H9 (cell line): Measurements from ENCODE around the gene CDSN. TPM values are rescaled to one million over a fixed set of nuclear protein-coding genes. Genes with fewer than 3 reads are reported as not detected.

Experiments
- DNase-seq: peaks from one replicate; pipeline ENCODE4 v3.0.0-alpha.2; 2017
- H2AFZ ChIP-seq: one replicate; pipeline ENCODE4 v1.6.1; 2013; ENCODE audit warnings: mild to moderate bottlenecking, low read length, control low read depth, moderate library complexity
- H2AK5ac ChIP-seq: 2 replicates; pipeline ENCODE4 v1.6.1; 2013; ENCODE audit warnings: low read length, control low read depth, mixed read lengths; ENCODE audit not compliant: insufficient read length
- H2BK120ac ChIP-seq: one replicate; pipeline ENCODE4 v1.6.1; 2013; ENCODE audit warnings: low read depth, mild to moderate bottlenecking, low read length, control low read depth, inconsistent platforms; ENCODE audit not compliant: poor library complexity, severe bottlenecking
- H2BK12ac ChIP-seq: 2 replicates; pipeline ENCODE4 v1.6.1; 2013; ENCODE audit warnings: low read length, control low read depth, mixed read lengths, low read depth; ENCODE audit not compliant: insufficient read length
- H2BK15ac ChIP-seq: 2 replicates; pipeline ENCODE4 v1.6.1; 2013; ENCODE audit warnings: low read depth, low read length, control low read depth
- H2BK20ac ChIP-seq: one replicate; pipeline ENCODE4 v1.6.1; 2013; ENCODE audit warnings: low read depth, mild to moderate bottlenecking, low read length, control low read depth, inconsistent platforms; ENCODE audit not compliant: poor library complexity, severe bottlenecking
- H2BK5ac ChIP-seq: 2 replicates; pipeline ENCODE4 v1.6.1; 2013; ENCODE audit warnings: low read length, control low read depth, mixed read lengths; ENCODE audit not compliant: insufficient read length
- H3K14ac ChIP-seq: 2 replicates; pipeline ENCODE4 v1.6.1; 2013; ENCODE audit warnings: low read length, control low read depth; ENCODE audit not compliant: insufficient read depth
- H3K18ac ChIP-seq: 2 replicates; pipeline ENCODE4 v1.6.1; 2013; ENCODE audit warnings: low read depth, mild to moderate bottlenecking, mixed read lengths, low read length, control low read depth; ENCODE audit not compliant: insufficient read length
- H3K23ac ChIP-seq: 2 replicates; pipeline ENCODE4 v1.6.1; 2013; ENCODE audit warnings: low read length, control low read depth, mixed read lengths, low read depth; ENCODE audit not compliant: insufficient read length
- H3K23me2 ChIP-seq: 2 replicates; pipeline ENCODE4 v1.6.1; 2013; ENCODE audit warnings: low read depth, mild to moderate bottlenecking, mixed read lengths, low read length, control low read depth; ENCODE audit not compliant: insufficient read length, poor library complexity, severe bottlenecking
- H3K27ac ChIP-seq: 2 replicates; pipeline ENCODE4 v1.5.1; 2013; ENCODE audit warnings: low read length, control low read depth, mixed read lengths, low read depth; ENCODE audit not compliant: insufficient read length
- H3K27me3 ChIP-seq: 2 replicates; pipeline ENCODE4 v1.6.1; 2013; ENCODE audit warnings: low read length, control low read depth, inconsistent platforms; ENCODE audit not compliant: insufficient read depth
- H3K4ac ChIP-seq: 2 replicates; pipeline ENCODE4 v1.6.1; 2013; ENCODE audit warnings: low read depth, mild to moderate bottlenecking, control low read depth, inconsistent platforms, low read length, moderate library complexity
- H3K4me1 ChIP-seq: 2 replicates; pipeline ENCODE4 v1.6.1; 2013; ENCODE audit warnings: low read length, control low read depth, inconsistent platforms; ENCODE audit not compliant: insufficient read depth
- H3K4me2 ChIP-seq: 2 replicates; pipeline ENCODE4 v1.6.1; 2013; ENCODE audit warnings: low read length, control low read depth, mixed read lengths; ENCODE audit not compliant: insufficient read length, insufficient read depth
- H3K56ac ChIP-seq: 2 replicates; pipeline ENCODE4 v1.6.1; 2013; ENCODE audit warnings: low read depth, mild to moderate bottlenecking, mixed read lengths, low read length, control low read depth; ENCODE audit not compliant: insufficient read length
- H3K79me1 ChIP-seq: 2 replicates; pipeline ENCODE4 v1.6.1; 2013; ENCODE audit warnings: low read depth, mild to moderate bottlenecking, moderate library complexity, low read length, control low read depth, inconsistent platforms; ENCODE audit not compliant: insufficient read depth, poor library complexity, severe bottlenecking
- H3K79me2 ChIP-seq: 2 replicates; pipeline ENCODE4 v1.6.1; 2013; ENCODE audit warnings: low read length, control low read depth, inconsistent platforms; ENCODE audit not compliant: insufficient read depth
- H3K9ac ChIP-seq: 2 replicates; pipeline ENCODE4 v1.6.1; 2013; ENCODE audit warnings: low read length, control low read depth, mixed read lengths; ENCODE audit not compliant: insufficient read length; ENCODE audit errors: extremely low read depth
- H3K9me3 ChIP-seq: one replicate; pipeline ENCODE4 v1.6.1; 2013; ENCODE audit warnings: low read depth, low read length, inconsistent platforms; ENCODE audit not compliant: control insufficient read depth
- H3T11ph ChIP-seq: one replicate; pipeline ENCODE4 v1.6.1; 2013; ENCODE audit warnings: mild to moderate bottlenecking, low read length, control low read depth, inconsistent platforms
- H4K20me1 ChIP-seq: one replicate; pipeline ENCODE4 v1.6.1; 2013; ENCODE audit not compliant: control insufficient read depth, insufficient read length, insufficient read depth
- H4K5ac ChIP-seq: 2 replicates; pipeline ENCODE4 v1.6.1; 2013; ENCODE audit warnings: low read depth, mild to moderate bottlenecking, mixed read lengths, low read length, control low read depth; ENCODE audit not compliant: insufficient read length
- H4K8ac ChIP-seq: replicated peaks from 2 replicates; pipeline ENCODE4 v1.6.1; 2013; ENCODE audit warnings: low read length, control low read depth, mixed read lengths, low read depth; ENCODE audit not compliant: insufficient read length
- H4K91ac ChIP-seq: 2 replicates; pipeline ENCODE4 v1.6.1; 2013; ENCODE audit warnings: low read depth, mild to moderate bottlenecking, moderate library complexity, mixed read lengths, low read length, control low read depth; ENCODE audit not compliant: insufficient read length
- H3K27ac Mint-ChIP-seq, 3 experiments: 2 replicates in 2 of 3; 3 replicates in 1 of 3; pipeline ENCODE4 v1.8.0; 2020 to 2021; ENCODE audit warnings: mixed read lengths in 3 of 3, mild to moderate bottlenecking in 1 of 3, moderate library complexity in 1 of 3
- H3K27me3 Mint-ChIP-seq: 2 replicates; pipeline ENCODE4 v1.8.0; 2021; ENCODE audit warnings: low read depth, mild to moderate bottlenecking, moderate library complexity, mixed read lengths
- H3K36me3 Mint-ChIP-seq, 3 experiments: 2 replicates in 2 of 3; 3 replicates in 1 of 3; pipeline ENCODE4 v1.8.0; 2020 to 2021; ENCODE audit warnings: low read depth in 3 of 3, mixed read lengths in 3 of 3; ENCODE audit not compliant: insufficient read depth in 1 of 3
- H3K4me1 Mint-ChIP-seq, 2 experiments: 2 replicates each; pipeline ENCODE4 v1.8.0; 2020; ENCODE audit warnings: mixed read lengths in 2 of 2
- H3K4me3 Mint-ChIP-seq, 2 experiments: 2 replicates in 1 of 2; 3 replicates in 1 of 2; pipeline ENCODE4 v1.8.0; 2020 to 2021; ENCODE audit warnings: mild to moderate bottlenecking in 2 of 2, mixed read lengths in 2 of 2, moderate library complexity in 1 of 2
- H3K9me3 Mint-ChIP-seq, 2 experiments: 2 replicates in 1 of 2; 3 replicates in 1 of 2; pipeline ENCODE4 v1.8.0; 2020; ENCODE audit warnings: mild to moderate bottlenecking in 2 of 2, mixed read lengths in 2 of 2, moderate library complexity in 1 of 2
- CTCF ChIP-seq: fragments of 200-600 bp; sonication (generic); conservative IDR thresholded peaks from 3 replicates; pipeline ENCODE4 v1.8.0; 2021; ENCODE audit warnings: antibody characterized with exemption, mild to moderate bottlenecking
- WGBS: extraction: QIAGEN DNeasy Blood & Tissue Kit; methylation state at CpG from one replicate; pipeline ENCODE4 v1.1.7; 2013; ENCODE audit warnings: missing lambda C conversion rate, low lambda C conversion rate, mixed read lengths; ENCODE audit not compliant: insufficient read length; ENCODE audit errors: extremely low coverage; 5-methylcytosine and 5-hydroxymethylcytosine counted together
- total RNA-seq: library from RNA; stranded (reverse); gene quantifications from 2 replicates; pipeline ENCODE4 v1.2.1, GENCODE V29; 2021

The CDSN gene
- total RNA-seq, 1 experiment from 2014 or later: not detected

- no peak overlapping the region for H2AFZ ChIP-seq
- Mint-ChIP-seq H3K4me3 (no peak overlapping the region), H3K4me1 (peaks cover 49 to 50% of the 10 kb centered on the region in 2 experiments), H3K27me3 (no peaks in the 10 kb centered on the region), H3K27ac (peak overlapping the region in 1 of 3 experiments; percentile 48; a peak in 1 of 7 replicates), H3K9me3 (no peaks in the 10 kb centered on the region), H3K36me3 (no peaks in the 10 kb centered on the region)
- H2BK5ac ChIP-seq: no peak overlapping the region
- no CpG with 5 or more reads among the region's 4 CpGs for WGBS
- H4K5ac ChIP-seq: no peak overlapping the region
- no peak for TF ChIP-seq CTCF
- H4K8ac ChIP-seq: no peak overlapping the region
- H3K79me2 ChIP-seq: no peaks in the 10 kb centered on the region
- no peaks in the 10 kb centered on the region for H3K9me3 ChIP-seq
- no peak overlapping the region for H3K9ac ChIP-seq
- no peak overlapping the region for H3K4me2 ChIP-seq
- no peak overlapping the region for H2BK12ac ChIP-seq
- no peak overlapping the region for H2AK5ac ChIP-seq
- no peak overlapping the region for H3K27ac ChIP-seq
- H3K14ac ChIP-seq: no peak overlapping the region
- no peak overlapping the region for H3T11ph ChIP-seq
- H4K91ac ChIP-seq: no peak overlapping the region
- no peaks in the 10 kb centered on the region for H3K79me1 ChIP-seq
- no peak overlapping the region for H3K56ac ChIP-seq
- H3K18ac ChIP-seq: no peak overlapping the region
- no peak for DNase-seq
- no peak overlapping the region for H2BK20ac ChIP-seq
- H2BK120ac ChIP-seq: no peak overlapping the region
- H3K23ac ChIP-seq: no peak overlapping the region
- no peaks in the 10 kb centered on the region for H3K23me2 ChIP-seq
- no peak overlapping the region for H3K4ac ChIP-seq
- H3K27me3 ChIP-seq: no peaks in the 10 kb centered on the region
- H4K20me1 ChIP-seq: no peaks in the 10 kb centered on the region
- peaks cover 3% of the 10 kb centered on the region; the same call in 1 of the 2 replicates for H3K4me1 ChIP-seq
- H2BK15ac ChIP-seq: no peak overlapping the region
These were observed 45.8 kb downstream of the CDSN start for GRCh38 chr6:31074401-31074800.
